Right atrium auricular region (tissue), 2 donors: ENCODE results near the gene MUC13. TPM values are rescaled to one million over a fixed set of nuclear protein-coding genes. Genes with fewer than 3 reads are reported as not detected.

Experiments
- DNase-seq: peaks from one replicate; pipeline ENCODE4 v3.0.0-alpha.2; 2019; ENCODE audit warnings: low spot score
- H3K27ac ChIP-seq, 2 donors: fragments of 200-600 bp; sonication (generic); 1 replicate in 1 of 2; 2 replicates in 1 of 2; pipeline ENCODE4 v1.5.1; 2016 to 2019
- H3K27me3 ChIP-seq, 2 donors: fragments of 200-600 bp; sonication (generic); one replicate each; pipeline versions ENCODE4 v1.5.1 to v1.6.0; 2017 to 2019
- H3K36me3 ChIP-seq: fragments of 200-600 bp; sonication (generic); one replicate; pipeline ENCODE4 v1.5.1; 2016
- H3K4me1 ChIP-seq, 2 donors: fragments of 200-600 bp; sonication (generic); one replicate each; pipeline versions ENCODE4 v1.5.1 to v1.6.0; 2017 to 2019
- H3K4me3 ChIP-seq, 2 donors: fragments of 200-600 bp; sonication (generic); 1 replicate in 1 of 2; 2 replicates in 1 of 2; pipeline ENCODE4 v1.5.1; 2017 to 2019; ENCODE audit warnings: mild to moderate bottlenecking in 1 of 2, moderate library complexity in 1 of 2
- H3K9me3 ChIP-seq, 2 donors: fragments of 200-600 bp; sonication (generic); one replicate each; pipeline ENCODE4 v1.5.1; 2019
- CTCF ChIP-seq, 2 donors: fragments of 200-600 bp; sonication (generic); IDR thresholded peaks; one replicate each; pipeline ENCODE4 v1.5.1; 2019; ENCODE audit warnings: antibody characterized with exemption in 2 of 2
- total RNA-seq, 2 donors: library from RNA; depleted of rRNA; stranded (reverse); fragments of >200 nt; gene quantifications; one replicate each; pipeline ENCODE4 v1.1.0, GENCODE V29; 2016

Gene MUC13
- total RNA-seq, 2 donors from 2014 or later: not detected

GRCh38 chr3:124860599-124860998 lies 74.0 kb downstream of the MUC13 start:
- Histone ChIP-seq H3K27me3 (no peaks in the 10 kb centered on the region), H3K27ac (peak overlapping the region; percentile 67 to 75), H3K4me3 (no peak overlapping the region), H3K36me3 (no peaks in the 10 kb centered on the region), H3K4me1 (peaks cover 0 to 53% of the 10 kb centered on the region in 2 donors), H3K9me3 (no peaks in the 10 kb centered on the region)
- no peak for TF ChIP-seq CTCF (IDR thresholded peaks at IDR 0.05)
- peak; percentile 89 for DNase-seq

- TF ChIP-seq CTCF (IDR thresholded peaks at IDR 0.05): no peak
- Histone ChIP-seq H3K4me1 (peaks cover 0 to 53% of the 10 kb centered on the region in 2 donors), H3K4me3 (no peak overlapping the region), H3K9me3 (no peaks in the 10 kb centered on the region), H3K36me3 (no peaks in the 10 kb centered on the region), H3K27me3 (no peaks in the 10 kb centered on the region), H3K27ac (peak overlapping the region; percentile 56 to 67)
- no peak for DNase-seq
Measured at GRCh38 chr3:124859025-124859424, 75.5 kb downstream of the MUC13 start.

GRCh38 chr3:124858275-124858674 lies 76.3 kb downstream of the MUC13 start:
- Histone ChIP-seq H3K9me3 (no peaks in the 10 kb centered on the region), H3K4me1 (peaks cover 0 to 50% of the 10 kb centered on the region in 2 donors), H3K27me3 (no peaks in the 10 kb centered on the region), H3K27ac (peak overlapping the region; percentile 56 to 67), H3K4me3 (no peak overlapping the region), H3K36me3 (no peaks in the 10 kb centered on the region)
- DNase-seq: no peak
- TF ChIP-seq CTCF (IDR thresholded peaks at IDR 0.05): no peak

GRCh38 chr3:124856677-124857076 lies 77.9 kb downstream of the MUC13 start:
- H3K27ac ChIP-seq: no peak overlapping the region
- no peaks in the 10 kb centered on the region for H3K9me3 ChIP-seq
- peaks cover 0 to 46% of the 10 kb centered on the region in 2 donors for H3K4me1 ChIP-seq
- H3K36me3 ChIP-seq: no peaks in the 10 kb centered on the region
- H3K27me3 ChIP-seq: no peaks in the 10 kb centered on the region
- no peak for DNase-seq
- no peak for TF ChIP-seq CTCF (IDR thresholded peaks at IDR 0.05)
- no peak overlapping the region for H3K4me3 ChIP-seq

Other genes starting within 250 kb of the MUC13 start
- 10 to 100 TPM in 1 of 2 donors, 1 to 10 TPM in 1; 6.6 to 14.3 TPM for gene UMPS, start 204.3 kb downstream of the MUC13 start, total RNA-seq
- 100 to 1,000 TPM in 1 of 2 donors, 10 to 100 TPM in 1; 84.0 to 182 TPM for gene ITGB5, start 47.4 kb downstream of the MUC13 start, total RNA-seq
- gene HEG1, start 121.2 kb upstream of the MUC13 start, total RNA-seq: 100 to 1,000 TPM; 202 to 210 TPM